ENCODE measurements around the gene PLCB3.

DNA sequence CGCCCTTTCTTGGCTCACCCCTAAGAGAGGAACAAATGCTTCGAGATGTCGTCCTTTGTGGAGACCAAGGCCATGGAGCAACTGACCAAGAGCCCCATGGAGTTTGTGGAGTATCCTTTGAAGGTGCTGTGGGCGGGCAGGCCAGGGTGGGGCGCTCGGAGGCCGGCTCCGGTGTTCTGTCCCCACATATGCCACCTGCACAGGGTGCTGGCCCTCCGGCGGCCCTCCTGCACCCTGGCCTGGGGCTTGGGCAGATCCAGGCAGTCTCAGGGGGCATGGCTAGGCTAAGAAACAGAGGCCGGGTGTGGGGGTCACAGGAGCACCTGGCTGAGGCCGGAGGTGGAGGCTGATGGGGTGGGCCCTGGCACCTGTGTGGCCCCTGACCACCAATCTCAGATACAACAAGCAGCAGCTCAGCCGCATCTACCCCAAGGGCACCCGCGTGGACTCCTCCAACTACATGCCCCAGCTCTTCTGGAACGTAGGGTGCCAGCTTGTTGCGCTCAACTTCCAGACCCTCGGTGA, 10.3 kb downstream of the PLCB3 start:
- TF ChIP-seq, protein P1, sequence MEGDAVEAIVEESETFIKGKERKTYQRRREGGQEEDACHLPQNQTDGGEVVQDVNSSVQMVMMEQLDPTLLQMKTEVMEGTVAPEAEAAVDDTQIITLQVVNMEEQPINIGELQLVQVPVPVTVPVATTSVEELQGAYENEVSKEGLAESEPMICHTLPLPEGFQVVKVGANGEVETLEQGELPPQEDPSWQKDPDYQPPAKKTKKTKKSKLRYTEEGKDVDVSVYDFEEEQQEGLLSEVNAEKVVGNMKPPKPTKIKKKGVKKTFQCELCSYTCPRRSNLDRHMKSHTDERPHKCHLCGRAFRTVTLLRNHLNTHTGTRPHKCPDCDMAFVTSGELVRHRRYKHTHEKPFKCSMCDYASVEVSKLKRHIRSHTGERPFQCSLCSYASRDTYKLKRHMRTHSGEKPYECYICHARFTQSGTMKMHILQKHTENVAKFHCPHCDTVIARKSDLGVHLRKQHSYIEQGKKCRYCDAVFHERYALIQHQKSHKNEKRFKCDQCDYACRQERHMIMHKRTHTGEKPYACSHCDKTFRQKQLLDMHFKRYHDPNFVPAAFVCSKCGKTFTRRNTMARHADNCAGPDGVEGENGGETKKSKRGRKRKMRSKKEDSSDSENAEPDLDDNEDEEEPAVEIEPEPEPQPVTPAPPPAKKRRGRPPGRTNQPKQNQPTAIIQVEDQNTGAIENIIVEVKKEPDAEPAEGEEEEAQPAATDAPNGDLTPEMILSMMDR (conservative IDR thresholded peaks at IDR 0.05; ENCODE audit: low read depth, low read length): no peak
- TF ChIP-seq EZH2 (IDR thresholded peaks at IDR 0.05; ENCODE audit: borderline replicate concordance, low read depth, low read length, poor library complexity, severe bottlenecking): no peak
